IPS-18a (cell line): ENCODE results near the gene MYOM1.
"Not testable (repeated sequence)": the region's sequence is repeated elsewhere in the genome, so short reads cannot be mapped to it uniquely, and the experiment has no call there.

Source experiments
- H3K27ac ChIP-seq: one replicate; pipeline ENCODE4 v1.5.1; 2013; ENCODE audit warnings: low read length
- H3K27me3 ChIP-seq: one replicate; pipeline ENCODE4 v1.6.1; 2013; ENCODE audit warnings: mild to moderate bottlenecking, low read length; ENCODE audit not compliant: control insufficient read depth, insufficient read depth
- H3K36me3 ChIP-seq: one replicate; pipeline ENCODE4 v1.6.1; 2013; ENCODE audit warnings: low read depth, low read length; ENCODE audit not compliant: control insufficient read depth
- H3K4me1 ChIP-seq: one replicate; pipeline ENCODE4 v1.6.1; 2013; ENCODE audit warnings: low read depth, low read length; ENCODE audit not compliant: control insufficient read depth
- H3K4me3 ChIP-seq: one replicate; pipeline ENCODE4 v1.5.1; 2013; ENCODE audit warnings: low read length
- H3K9ac ChIP-seq: one replicate; pipeline ENCODE4 v1.6.1; 2013; ENCODE audit warnings: mild to moderate bottlenecking, low read length, moderate library complexity
- H3K9me3 ChIP-seq: one replicate; pipeline ENCODE4 v1.6.1; 2013; ENCODE audit warnings: low read depth, low read length; ENCODE audit not compliant: control insufficient read depth

Gene MYOM1

GRCh38 chr18:3214855-3215637 is 4.7 kb downstream of the MYOM1 start:
- no peaks in the 10 kb centered on the region for H3K36me3 ChIP-seq
- H3K4me1 ChIP-seq = no peaks in the 10 kb centered on the region
- no peak overlapping the region for H3K27ac ChIP-seq
- no peak overlapping the region for H3K4me3 ChIP-seq
- H3K27me3 ChIP-seq = no peaks in the 10 kb centered on the region
- no peak overlapping the region for H3K9ac ChIP-seq
- no peaks in the 10 kb centered on the region for H3K9me3 ChIP-seq

DNA sequence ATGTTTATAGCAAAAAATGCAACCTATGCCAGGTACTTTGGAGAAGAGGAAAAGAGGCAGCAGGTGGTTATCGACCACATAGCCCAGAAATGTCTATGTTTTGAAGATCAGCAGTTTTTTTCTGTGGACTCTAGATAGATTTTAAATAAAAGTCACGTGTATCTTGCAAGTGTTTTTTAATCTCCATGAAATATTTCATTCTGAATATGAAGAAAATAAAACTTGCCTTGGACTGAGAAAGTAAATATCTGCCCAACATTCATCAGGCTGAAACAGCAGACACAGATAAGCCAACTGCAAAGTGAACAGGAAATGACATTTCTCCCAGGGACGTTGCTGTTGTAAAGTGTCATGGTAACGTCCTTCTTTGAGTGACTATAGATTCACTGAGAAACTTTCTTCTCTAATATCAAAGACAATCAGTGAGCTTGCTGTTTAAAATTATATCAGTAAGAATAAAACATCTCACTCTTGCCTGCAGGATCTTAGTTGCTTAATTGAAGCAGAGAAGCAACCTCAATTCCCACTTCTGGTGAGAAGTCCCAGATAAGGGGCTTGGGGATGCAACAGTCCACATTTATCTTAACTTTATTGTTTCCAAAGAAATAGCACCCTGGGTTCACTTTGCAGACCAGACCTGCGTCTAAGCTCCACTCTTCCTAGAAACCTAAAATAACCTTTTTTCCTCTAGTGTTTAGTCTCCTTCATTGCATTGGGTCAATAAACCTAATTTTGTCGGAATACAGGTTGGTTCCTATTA is 6.3 kb downstream of the MYOM1 start:
- Histone ChIP-seq H3K36me3 (no peaks in the 10 kb centered on the region), H3K27me3 (no peaks in the 10 kb centered on the region), H3K4me3 (no peak overlapping the region), H3K4me1 (no peaks in the 10 kb centered on the region), H3K27ac (no peak overlapping the region), H3K9ac (no peak overlapping the region), H3K9me3 (no peaks in the 10 kb centered on the region)

- H3K9ac ChIP-seq = no peak overlapping the region
- no peak overlapping the region for H3K27ac ChIP-seq
- H3K9me3 ChIP-seq = no peaks in the 10 kb centered on the region
- no peaks in the 10 kb centered on the region for H3K4me1 ChIP-seq
- no peaks in the 10 kb centered on the region for H3K36me3 ChIP-seq
- H3K27me3 ChIP-seq = no peaks in the 10 kb centered on the region
- no peak overlapping the region for H3K4me3 ChIP-seq
Observed at GRCh38 chr18:3212657-3213056, 7.1 kb downstream of the MYOM1 start.

DNA sequence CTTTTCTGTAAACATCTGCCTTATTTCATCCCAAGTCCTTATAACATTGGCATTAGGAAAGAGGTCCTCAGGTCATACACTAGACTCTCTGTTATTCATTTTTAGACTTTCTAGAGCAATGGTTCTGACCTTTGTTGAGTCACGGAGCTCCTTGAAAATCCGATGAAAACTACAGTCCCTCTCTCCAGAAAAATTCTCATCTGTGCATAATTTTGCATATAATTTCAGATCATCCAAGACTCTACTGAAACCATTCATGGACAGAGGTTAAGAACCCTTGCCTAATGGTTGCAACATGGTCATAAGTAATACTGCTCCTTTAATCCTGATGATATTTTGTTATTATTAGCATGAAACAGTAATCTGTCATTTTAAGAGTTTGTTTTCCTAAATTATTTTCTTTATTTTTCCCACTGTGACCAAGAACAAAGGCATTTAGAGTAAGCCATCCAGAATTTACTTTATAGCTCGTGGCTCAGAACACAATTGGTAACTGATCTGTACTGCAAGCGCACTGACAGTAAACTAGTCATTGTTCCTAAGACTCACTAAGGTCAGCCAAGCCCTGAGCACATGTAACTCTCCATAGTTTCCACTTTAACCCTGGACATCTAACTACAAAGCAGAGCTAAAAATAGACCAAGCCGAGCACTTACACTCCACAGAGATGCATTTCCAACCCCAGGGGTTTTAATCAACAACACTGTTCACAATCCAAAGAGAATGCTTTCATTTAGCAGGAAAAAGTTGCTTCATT is 8.4 kb downstream of the MYOM1 start:
- Histone ChIP-seq H3K9me3 (no peaks in the 10 kb centered on the region), H3K36me3 (no peaks in the 10 kb centered on the region), H3K27me3 (no peaks in the 10 kb centered on the region), H3K4me3 (no peak overlapping the region), H3K9ac (no peak overlapping the region), H3K4me1 (no peaks in the 10 kb centered on the region), H3K27ac (no peak overlapping the region)

GRCh38 chr18:3209859-3210569 is 9.8 kb downstream of the MYOM1 start:
- H3K4me3 ChIP-seq = no peak overlapping the region
- no peaks in the 10 kb centered on the region for H3K4me1 ChIP-seq
- no peak overlapping the region for H3K9ac ChIP-seq
- no peaks in the 10 kb centered on the region for H3K9me3 ChIP-seq
- H3K36me3 ChIP-seq = no peaks in the 10 kb centered on the region
- H3K27ac ChIP-seq = no peak overlapping the region
- H3K27me3 ChIP-seq = no peaks in the 10 kb centered on the region

GRCh38 chr18:3207565-3207964 is 12.2 kb downstream of the MYOM1 start:
- no peak overlapping the region for H3K9ac ChIP-seq
- no peak overlapping the region for H3K27ac ChIP-seq
- H3K4me3 ChIP-seq = no peak overlapping the region
- no peaks in the 10 kb centered on the region for H3K36me3 ChIP-seq
- H3K27me3 ChIP-seq = no peaks in the 10 kb centered on the region
- H3K9me3 ChIP-seq = no peaks in the 10 kb centered on the region
- H3K4me1 ChIP-seq = no peaks in the 10 kb centered on the region

DNA sequence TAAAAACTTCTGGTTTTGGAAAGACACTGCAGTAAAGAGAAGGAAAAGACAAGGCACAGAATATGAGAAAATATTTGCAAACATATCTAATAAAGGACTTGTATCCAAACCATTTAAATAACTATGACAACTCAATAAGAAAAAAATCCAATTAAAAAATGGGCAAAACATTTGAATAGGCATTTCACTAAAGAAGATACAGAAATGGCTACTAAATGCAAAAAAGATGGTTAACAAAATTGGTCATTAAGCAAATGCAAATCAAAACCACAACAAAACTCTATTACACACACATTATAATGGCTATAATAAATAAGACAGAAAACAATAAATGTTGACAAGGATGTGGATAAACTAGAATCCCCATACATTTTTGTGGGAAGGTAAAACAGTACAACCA is 14.5 kb downstream of the MYOM1 start:
- H3K36me3 ChIP-seq = no peaks in the 10 kb centered on the region
- H3K4me3 ChIP-seq = no peak overlapping the region
- H3K4me1 ChIP-seq = no peaks in the 10 kb centered on the region
- no peaks in the 10 kb centered on the region for H3K27me3 ChIP-seq
- no peaks in the 10 kb centered on the region for H3K9me3 ChIP-seq
- H3K27ac ChIP-seq = no peak overlapping the region
- H3K9ac ChIP-seq = no peak overlapping the region

DNA sequence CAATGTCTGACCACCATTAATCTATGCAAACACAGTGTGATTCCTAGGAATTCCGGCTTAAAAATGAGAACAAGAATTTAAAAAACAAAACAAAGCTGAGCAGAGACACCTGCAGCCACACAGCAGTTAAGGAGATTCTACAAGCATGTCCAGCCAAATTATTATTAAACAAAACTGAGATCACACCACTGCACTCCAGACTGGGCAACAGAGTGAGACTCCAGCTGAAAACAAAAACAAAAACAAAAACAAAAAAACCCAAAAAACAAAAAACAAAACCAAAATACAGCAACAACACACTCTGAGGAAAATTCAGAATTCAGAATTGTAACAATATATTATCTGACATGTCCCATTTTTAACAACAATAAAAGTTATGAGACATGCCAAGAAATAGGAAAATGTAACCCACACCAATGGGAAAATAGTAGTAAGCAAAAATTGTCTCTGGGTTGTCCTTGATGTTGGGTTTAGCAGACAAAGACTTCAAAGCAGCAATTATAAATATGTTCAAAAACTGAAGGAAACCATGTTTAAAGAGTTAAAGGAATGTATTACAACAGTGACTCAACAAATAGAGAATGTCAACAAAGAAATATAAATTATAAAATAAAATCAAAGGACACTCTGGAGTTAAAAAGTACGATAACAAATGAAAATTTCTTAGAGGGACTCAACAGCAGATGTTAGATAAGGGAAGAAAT is 19.7 kb downstream of the MYOM1 start:
- H3K4me3 ChIP-seq = no peak overlapping the region
- H3K36me3 ChIP-seq = no peaks in the 10 kb centered on the region
- H3K4me1 ChIP-seq = no peaks in the 10 kb centered on the region
- no peaks in the 10 kb centered on the region for H3K27me3 ChIP-seq
- no peaks in the 10 kb centered on the region for H3K9me3 ChIP-seq
- no peak overlapping the region for H3K9ac ChIP-seq
- H3K27ac ChIP-seq = no peak overlapping the region

GRCh38 chr18:3198260-3198860 is 21.4 kb downstream of the MYOM1 start:
- not testable (repeated sequence) for H3K4me1 ChIP-seq, H3K9ac ChIP-seq, H3K27me3 ChIP-seq, H3K4me3 ChIP-seq, H3K36me3 ChIP-seq, H3K27ac ChIP-seq, H3K9me3 ChIP-seq

- H3K4me1 ChIP-seq = no peaks in the 10 kb centered on the region
- no peaks in the 10 kb centered on the region for H3K36me3 ChIP-seq
- H3K9me3 ChIP-seq = no peaks in the 10 kb centered on the region
- no peaks in the 10 kb centered on the region for H3K27me3 ChIP-seq
- H3K4me3 ChIP-seq = no peak overlapping the region
- H3K9ac ChIP-seq = no peak overlapping the region
- H3K27ac ChIP-seq = no peak overlapping the region
Observed at GRCh38 chr18:3194947-3195612, 24.7 kb downstream of the MYOM1 start.
